ENCODE results near the gene SHROOM1. TPM values are rescaled to one million over a fixed set of nuclear protein-coding genes. Genes with fewer than 3 reads are reported as not detected.
A peak's percentile ranks its signal among the peaks of the same experiment; 100 is the strongest.

Gene SHROOM1
- total and polyA plus RNA-seq, 2 donors, result 7.2 to 48.3 TPM

DNA sequence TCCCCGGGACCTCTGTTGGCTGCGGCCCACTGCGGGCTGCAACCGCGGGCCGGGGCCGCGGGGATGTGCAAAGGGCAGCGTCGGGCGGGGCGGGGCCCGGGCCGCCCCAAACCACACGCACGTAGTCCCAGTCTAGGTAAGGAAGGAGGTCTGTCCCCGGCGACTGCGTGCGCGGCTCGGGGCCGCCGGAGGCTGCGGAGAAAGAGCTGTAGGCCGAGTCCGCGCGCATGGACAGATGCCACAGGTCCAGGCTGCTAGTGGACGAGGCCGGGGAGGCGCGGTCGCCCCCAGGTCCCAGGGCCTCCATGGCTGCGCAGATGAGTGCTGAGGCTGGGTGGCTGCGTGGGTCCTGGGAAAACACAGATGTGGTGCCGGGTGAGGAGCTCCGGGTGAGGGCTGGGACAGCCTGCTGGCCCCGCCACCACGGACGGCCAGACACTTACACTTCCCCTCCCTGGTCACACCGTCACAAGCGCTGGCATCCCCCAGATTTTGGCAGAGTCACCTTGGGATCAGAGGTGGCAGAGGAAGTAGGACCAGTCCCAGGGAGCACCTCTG lies 4.5 kb downstream of the SHROOM1 start:
- Histone ChIP-seq H3K27ac (ENCODE audit: low read depth) (peak overlapping the region; percentile 31), H3K4me1 (ENCODE audit: insufficient read depth) (no peaks in the 10 kb centered on the region), H3K4me3 (ENCODE audit: low read depth, low read length) (peak overlapping the region; percentile 4), H3K36me3 (ENCODE audit: insufficient read depth) (no peaks in the 10 kb centered on the region)
- whole genome bisulfite sequencing, result 48% methylated on average over 43 of the region's 43 CpGs
- no peak for DNase-seq (ENCODE audit: extremely low spot score)

DNA sequence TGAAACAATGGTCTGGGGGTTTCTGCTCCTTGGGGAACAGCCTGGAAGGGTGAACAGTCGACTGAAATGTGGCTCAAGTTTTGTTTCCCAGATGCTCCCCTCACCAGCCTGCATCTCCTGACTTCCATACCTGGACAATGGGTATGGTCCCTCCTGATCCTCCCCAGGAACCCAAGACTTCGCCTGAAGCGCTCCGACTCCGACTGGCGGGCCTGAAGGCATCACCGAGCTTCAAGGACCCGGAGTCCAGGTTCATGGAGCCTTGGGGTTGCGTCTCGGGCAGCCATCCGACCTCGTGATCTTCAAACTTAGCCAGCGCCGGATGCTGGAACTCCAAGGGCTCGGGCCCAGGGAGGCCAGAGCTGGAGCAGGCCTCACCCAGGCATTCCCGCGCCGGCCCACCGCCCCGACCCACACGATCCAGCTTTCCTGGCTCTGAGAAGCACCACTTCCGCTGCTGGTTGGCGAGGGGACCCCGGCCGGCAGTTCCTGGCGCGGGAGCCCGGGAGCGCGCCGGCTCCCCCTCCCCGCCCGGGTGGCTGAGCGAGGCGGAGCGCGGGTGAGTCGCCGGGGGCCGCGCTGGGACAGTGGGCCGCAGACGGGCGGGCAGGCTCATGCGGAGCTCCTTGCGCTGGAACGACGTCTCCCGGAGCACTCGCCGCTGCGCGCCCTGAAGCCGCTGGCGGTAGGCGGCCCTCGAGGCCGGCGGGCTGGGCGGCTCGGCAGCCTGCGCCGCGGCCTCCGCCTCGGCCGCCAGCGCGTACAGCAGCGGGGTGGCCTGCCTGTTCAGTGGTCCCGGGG lies 5.2 kb downstream of the SHROOM1 start:
- peak overlapping the region; percentile 4 for H3K4me3 ChIP-seq (ENCODE audit: low read depth, low read length)
- H3K36me3 ChIP-seq (ENCODE audit: insufficient read depth), result no peaks in the 10 kb centered on the region
- no peaks in the 10 kb centered on the region for H3K4me1 ChIP-seq (ENCODE audit: insufficient read depth)
- H3K27ac ChIP-seq (ENCODE audit: low read depth), result no peak overlapping the region
- no peak for DNase-seq (ENCODE audit: extremely low spot score)
- 55% methylated on average over 71 of the region's 71 CpGs for WGBS

- H3K36me3 ChIP-seq (ENCODE audit: insufficient read depth), result no peaks in the 10 kb centered on the region
- no peak overlapping the region for H3K4me3 ChIP-seq (ENCODE audit: low read depth, low read length)
- H3K4me1 ChIP-seq (ENCODE audit: insufficient read depth), result no peaks in the 10 kb centered on the region
- H3K27ac ChIP-seq (ENCODE audit: low read depth), result no peak overlapping the region
- no peak for DNase-seq (ENCODE audit: extremely low spot score)
- WGBS, result 94% methylated on average over 3 of the region's 3 CpGs
These were observed 6.0 kb downstream of the SHROOM1 start for GRCh38 chr5:132824426-132824825.

DNA sequence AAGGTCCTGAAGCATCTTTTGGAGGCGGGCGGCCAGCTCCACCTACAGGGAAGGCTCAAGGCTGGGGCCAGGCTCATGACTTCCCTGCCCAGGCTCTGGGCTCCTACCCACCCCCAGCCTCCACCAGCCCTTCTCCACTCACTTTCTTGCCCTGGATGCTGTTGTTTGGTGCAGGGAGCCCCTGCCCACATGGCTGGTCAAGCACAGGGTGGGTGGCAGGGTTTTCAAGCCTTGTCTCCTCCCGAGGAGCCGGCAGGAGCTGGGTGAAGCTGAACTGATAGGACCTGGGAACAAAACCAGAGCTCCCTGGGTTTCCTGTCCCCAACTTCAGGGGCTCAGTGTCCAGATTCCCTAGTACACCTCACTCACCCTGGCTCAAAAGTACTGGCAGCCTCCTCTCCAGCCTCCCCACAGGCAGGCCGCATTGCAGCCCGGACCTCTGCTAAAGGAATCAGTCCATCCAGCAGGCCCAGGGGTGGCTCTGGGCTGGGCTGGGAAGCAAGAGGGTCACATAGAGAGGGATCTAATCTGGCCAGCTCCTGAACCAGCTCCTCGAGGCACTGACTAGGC lies 6.9 kb downstream of the SHROOM1 start:
- no peak overlapping the region for H3K27ac ChIP-seq (ENCODE audit: low read depth)
- DNase-seq (ENCODE audit: extremely low spot score), result no peak
- no peak overlapping the region for H3K4me3 ChIP-seq (ENCODE audit: low read depth, low read length)
- no peaks in the 10 kb centered on the region for H3K36me3 ChIP-seq (ENCODE audit: insufficient read depth)
- 91% methylated on average over 7 of the region's 7 CpGs for WGBS
- H3K4me1 ChIP-seq (ENCODE audit: insufficient read depth), result no peaks in the 10 kb centered on the region

GRCh38 chr5:132822650-132823480 lies 7.6 kb downstream of the SHROOM1 start:
- Histone ChIP-seq H3K36me3 (ENCODE audit: insufficient read depth) (no peaks in the 10 kb centered on the region), H3K27ac (ENCODE audit: low read depth) (no peak overlapping the region), H3K4me3 (ENCODE audit: low read depth, low read length) (peak overlapping the region; percentile 4), H3K4me1 (ENCODE audit: insufficient read depth) (no peaks in the 10 kb centered on the region)
- DNase-seq (ENCODE audit: extremely low spot score), result no peak
- 32% methylated on average over 68 of the region's 68 CpGs for WGBS

- no peak overlapping the region for H3K4me3 ChIP-seq (ENCODE audit: low read depth, low read length)
- DNase-seq (ENCODE audit: extremely low spot score), result no peak
- H3K4me1 ChIP-seq (ENCODE audit: insufficient read depth), result no peaks in the 10 kb centered on the region
- no peak overlapping the region for H3K27ac ChIP-seq (ENCODE audit: low read depth)
- no peaks in the 10 kb centered on the region for H3K36me3 ChIP-seq (ENCODE audit: insufficient read depth)
- 73% methylated on average over 1 of the region's 1 CpG for WGBS
These were observed 8.7 kb downstream of the SHROOM1 start for GRCh38 chr5:132821791-132822190.

DNA sequence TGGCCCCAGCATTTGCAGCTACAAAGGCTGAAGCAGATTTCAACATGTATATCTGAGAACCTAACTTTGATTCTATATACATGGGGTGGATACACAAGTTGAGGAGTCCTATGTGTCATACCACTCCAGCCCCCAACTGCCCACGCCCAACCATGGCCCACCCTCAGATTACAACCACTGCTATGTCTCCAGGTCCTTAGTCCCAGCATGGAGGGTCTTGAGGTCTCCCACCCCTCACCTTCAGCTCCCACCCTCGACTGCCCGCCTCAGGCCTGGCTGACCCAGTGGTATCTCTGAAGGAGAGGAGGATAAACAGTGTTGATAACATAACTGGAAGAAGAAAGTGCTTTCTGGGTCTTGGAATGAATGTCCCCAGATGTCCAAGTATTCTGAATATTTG lies 9.1 kb downstream of the SHROOM1 start:
- Histone ChIP-seq H3K4me1 (ENCODE audit: insufficient read depth) (no peaks in the 10 kb centered on the region), H3K27ac (ENCODE audit: low read depth) (no peak overlapping the region), H3K4me3 (ENCODE audit: low read depth, low read length) (no peak overlapping the region), H3K36me3 (ENCODE audit: insufficient read depth) (no peaks in the 10 kb centered on the region)
- WGBS, result 86% methylated on average over 3 of the region's 3 CpGs
- no peak for DNase-seq (ENCODE audit: extremely low spot score)

GRCh38 chr5:132820162-132820754 lies 10.2 kb downstream of the SHROOM1 start:
- Histone ChIP-seq H3K4me1 (ENCODE audit: insufficient read depth) (no peaks in the 10 kb centered on the region), H3K4me3 (ENCODE audit: low read depth, low read length) (no peak overlapping the region), H3K27ac (ENCODE audit: low read depth) (no peak overlapping the region), H3K36me3 (ENCODE audit: insufficient read depth) (no peaks in the 10 kb centered on the region)
- peak; percentile 75 for DNase-seq (ENCODE audit: extremely low spot score)
- WGBS, result 26% methylated on average over 15 of the region's 15 CpGs

DNA sequence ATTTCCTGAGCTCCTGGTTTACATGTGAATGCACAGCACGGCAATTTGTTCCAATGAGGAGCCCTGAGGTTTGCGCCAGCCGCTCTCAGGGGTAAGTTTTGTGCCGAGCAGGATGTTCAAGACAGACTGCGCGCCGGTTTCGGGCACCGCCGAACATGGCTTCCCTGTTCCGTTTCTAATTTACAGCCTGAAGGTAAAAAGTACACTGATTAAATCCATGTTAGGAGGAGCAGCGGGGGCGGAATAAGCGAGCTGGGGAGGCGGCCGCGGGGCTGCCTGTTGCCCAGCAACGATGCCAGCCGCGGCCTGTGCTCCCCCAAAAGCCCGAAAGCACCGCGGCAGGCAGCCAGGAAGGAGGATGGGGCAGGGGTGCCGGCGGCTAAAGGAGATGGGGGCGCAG lies 11.0 kb downstream of the SHROOM1 start:
- DNase-seq (ENCODE audit: extremely low spot score), result no peak
- Histone ChIP-seq H3K4me1 (ENCODE audit: insufficient read depth) (no peaks in the 10 kb centered on the region), H3K36me3 (ENCODE audit: insufficient read depth) (no peaks in the 10 kb centered on the region), H3K27ac (ENCODE audit: low read depth) (no peak overlapping the region), H3K4me3 (ENCODE audit: low read depth, low read length) (no peak overlapping the region)
- 29% methylated on average over 26 of the region's 26 CpGs for WGBS

DNA sequence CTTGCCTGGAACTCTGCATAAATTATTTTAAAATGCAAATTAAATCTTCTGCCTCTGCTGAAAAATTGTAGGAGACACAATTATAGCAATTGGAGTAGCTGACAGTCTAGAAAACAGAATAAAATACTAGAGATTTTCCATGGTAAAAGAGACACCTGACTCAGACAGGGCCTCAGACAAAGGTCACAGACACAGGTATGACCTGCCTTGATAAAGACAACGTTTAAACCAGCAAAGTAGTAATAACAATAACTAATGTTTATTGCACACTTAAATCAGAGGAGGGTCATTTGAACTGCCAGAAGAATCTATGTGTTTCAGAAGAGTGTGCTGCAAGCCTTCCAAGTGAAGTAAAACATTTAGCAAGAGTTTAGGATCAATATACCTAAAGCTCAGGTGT lies 13.4 kb downstream of the SHROOM1 start:
- Histone ChIP-seq H3K27ac (ENCODE audit: low read depth) (no peak overlapping the region), H3K4me1 (ENCODE audit: insufficient read depth) (no peaks in the 10 kb centered on the region), H3K4me3 (ENCODE audit: low read depth, low read length) (no peak overlapping the region), H3K36me3 (ENCODE audit: insufficient read depth) (no peaks in the 10 kb centered on the region)
- 61% methylated on average over 1 of the region's 1 CpG for WGBS
- no peak for DNase-seq (ENCODE audit: extremely low spot score)

DNA sequence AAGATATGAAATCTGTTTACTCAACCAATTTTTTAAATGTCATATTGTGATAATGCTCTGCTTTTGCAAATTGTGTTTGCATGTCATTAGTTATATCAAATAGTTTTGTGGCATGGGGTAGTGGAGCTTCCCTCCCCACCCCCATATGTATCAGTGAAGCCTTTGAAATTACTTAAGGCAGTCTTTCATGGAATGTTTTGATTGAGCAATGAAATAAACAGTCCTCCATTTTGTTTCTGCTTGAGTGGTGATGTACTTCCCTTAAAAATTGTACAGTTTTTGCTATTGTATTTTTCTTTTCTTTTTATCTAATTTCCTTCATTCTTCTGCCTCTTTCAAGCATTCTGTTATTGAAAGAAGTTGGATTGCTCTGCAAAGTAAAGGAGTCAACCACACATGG lies 13.9 kb downstream of the SHROOM1 start:
- H3K36me3 ChIP-seq (ENCODE audit: insufficient read depth), result no peaks in the 10 kb centered on the region
- no peak overlapping the region for H3K4me3 ChIP-seq (ENCODE audit: low read depth, low read length)
- H3K27ac ChIP-seq (ENCODE audit: low read depth), result no peak overlapping the region
- no peak for DNase-seq (ENCODE audit: extremely low spot score)
- H3K4me1 ChIP-seq (ENCODE audit: insufficient read depth), result no peaks in the 10 kb centered on the region

GRCh38 chr5:132816083-132816482 lies 14.4 kb downstream of the SHROOM1 start:
- no peak overlapping the region for H3K4me3 ChIP-seq (ENCODE audit: low read depth, low read length)
- no peaks in the 10 kb centered on the region for H3K4me1 ChIP-seq (ENCODE audit: insufficient read depth)
- H3K36me3 ChIP-seq (ENCODE audit: insufficient read depth), result no peaks in the 10 kb centered on the region
- H3K27ac ChIP-seq (ENCODE audit: low read depth), result no peak overlapping the region
- no peak for DNase-seq (ENCODE audit: extremely low spot score)
- WGBS, result 91% methylated on average over 2 of the region's 2 CpGs

- Histone ChIP-seq H3K36me3 (ENCODE audit: insufficient read depth) (no peaks in the 10 kb centered on the region), H3K4me1 (ENCODE audit: insufficient read depth) (no peaks in the 10 kb centered on the region), H3K27ac (ENCODE audit: low read depth) (no peak overlapping the region), H3K4me3 (ENCODE audit: low read depth, low read length) (no peak overlapping the region)
- WGBS, result 93% methylated on average over 1 of the region's 1 CpG
- no peak for DNase-seq (ENCODE audit: extremely low spot score)
These were observed 15.0 kb downstream of the SHROOM1 start for GRCh38 chr5:132815454-132815853.

Data from urinary bladder (tissue), 4 donors.